Dendritic cell treated with granulocyte-macrophage colony-stimulating factor and Interleukin-4, amounts not matched to agents 40 ng/mL and 50 ng/mL, for 4 days (primary cell): ENCODE measurements around the gene YBEY.
A peak's percentile ranks its signal among the peaks of the same experiment; 100 is the strongest.
"Not testable (repeated sequence)": the region's sequence is repeated elsewhere in the genome, so short reads cannot be mapped to it uniquely, and the experiment has no call there.

Source experiments
- H3K27ac Mint-ChIP-seq: one replicate; pipeline ENCODE4 v1.8.0; 2022; ENCODE audit warnings: mild to moderate bottlenecking, mixed read lengths
- H3K27me3 Mint-ChIP-seq: one replicate; pipeline ENCODE4 v1.8.0; 2022; ENCODE audit warnings: mild to moderate bottlenecking, mixed read lengths
- H3K36me3 Mint-ChIP-seq: one replicate; pipeline ENCODE4 v1.8.0; 2022; ENCODE audit warnings: low read depth, mixed read lengths
- H3K4me1 Mint-ChIP-seq: one replicate; pipeline ENCODE4 v1.8.0; 2022; ENCODE audit warnings: low read depth, mixed read lengths
- H3K4me3 Mint-ChIP-seq: one replicate; pipeline ENCODE4 v1.8.0; 2022; ENCODE audit warnings: mild to moderate bottlenecking, moderate library complexity, mixed read lengths
- H3K9me3 Mint-ChIP-seq: one replicate; pipeline ENCODE4 v1.8.0; 2022; ENCODE audit warnings: mixed read lengths
- intact Hi-C: fragments of 100-400 bp; cut with micrococcal nuclease; formaldehyde crosslinking; loops from one replicate; pipeline ENCODE4 v1.15.0; 2022

The YBEY gene

DNA sequence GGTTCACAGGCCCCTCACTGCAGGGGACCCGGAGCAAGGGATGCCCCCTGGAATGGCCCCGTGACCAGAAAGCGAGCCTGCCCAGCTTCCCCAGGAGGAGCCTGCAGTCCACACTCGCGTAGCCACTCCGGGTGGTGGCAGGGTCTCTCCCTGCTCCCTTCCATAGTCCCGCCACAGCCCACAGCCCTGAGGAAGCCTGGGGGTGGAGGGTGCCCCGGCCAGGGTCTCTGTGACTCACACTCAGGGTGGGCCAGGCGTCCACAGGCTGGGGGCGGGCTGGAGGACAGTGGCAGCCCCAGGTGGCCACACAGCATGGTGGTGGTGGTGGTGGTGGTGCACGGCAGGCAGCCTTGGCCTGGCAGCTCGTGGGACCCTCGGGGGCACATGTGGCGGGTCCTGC is 15.6 kb downstream of the YBEY start:
- Mint-ChIP-seq H3K27me3 (peaks cover 21% of the 10 kb centered on the region), H3K36me3 (peaks cover 18% of the 10 kb centered on the region), H3K4me1 (peaks cover 10% of the 10 kb centered on the region), H3K9me3 (no peaks in the 10 kb centered on the region), H3K27ac (no peak overlapping the region), H3K4me3 (no peak overlapping the region)
- intact Hi-C loops: no loop called here

DNA sequence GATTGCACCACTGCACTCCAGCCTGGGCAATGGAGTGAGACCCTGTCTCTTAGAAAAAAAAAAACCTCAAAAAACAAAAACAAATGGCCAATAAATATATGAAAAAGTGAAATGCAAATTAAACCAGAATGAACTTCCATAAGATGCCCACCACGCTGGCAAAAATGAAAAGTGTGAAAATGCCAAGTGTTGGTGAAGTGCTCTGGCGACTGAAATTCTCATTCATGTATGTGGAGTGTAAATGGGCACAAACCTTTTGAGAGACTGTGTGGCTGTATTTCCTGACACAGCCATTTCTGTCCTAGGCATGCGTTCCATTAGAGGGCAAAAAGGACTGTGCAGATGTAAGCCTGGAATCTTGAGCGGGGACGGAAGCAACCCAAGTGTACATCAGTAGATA is 18.3 kb downstream of the YBEY start:
- intact Hi-C loops: no loop called here
- Mint-ChIP-seq H3K4me3 (no peak overlapping the region), H3K27me3 (no peaks in the 10 kb centered on the region), H3K9me3 (no peaks in the 10 kb centered on the region), H3K27ac (no peak overlapping the region), H3K4me1 (no peaks in the 10 kb centered on the region), H3K36me3 (peaks cover 21% of the 10 kb centered on the region)

GRCh38 chr21:46304955-46305354 is 18.8 kb downstream of the YBEY start:
- no peak overlapping the region for H3K27ac Mint-ChIP-seq
- H3K4me1 Mint-ChIP-seq: no peaks in the 10 kb centered on the region
- H3K27me3 Mint-ChIP-seq: no peaks in the 10 kb centered on the region
- intact Hi-C loops: no loop called here
- H3K4me3 Mint-ChIP-seq: no peak overlapping the region
- H3K36me3 Mint-ChIP-seq: peaks cover 21% of the 10 kb centered on the region
- H3K9me3 Mint-ChIP-seq: no peaks in the 10 kb centered on the region

DNA sequence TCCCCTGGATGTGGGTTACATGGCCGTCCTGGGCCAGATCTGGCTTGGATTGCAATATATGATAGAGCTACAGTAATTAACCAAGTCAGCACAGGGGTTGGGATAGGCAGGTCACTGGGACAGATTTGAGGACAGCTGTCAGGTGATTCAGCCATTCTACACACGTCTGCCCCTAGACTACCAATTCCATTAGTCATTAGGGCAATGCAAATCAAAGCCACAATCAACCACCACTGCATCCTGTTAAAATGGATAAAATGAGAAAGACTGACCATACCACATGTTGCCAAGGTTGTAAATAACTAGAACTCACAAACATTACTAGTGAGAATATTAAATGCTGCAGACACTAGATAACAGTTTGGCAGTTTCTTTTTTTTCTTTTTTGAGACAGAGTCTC is 21.5 kb downstream of the YBEY start:
- H3K27ac Mint-ChIP-seq: no peak overlapping the region
- peaks cover 21% of the 10 kb centered on the region for H3K36me3 Mint-ChIP-seq
- H3K9me3 Mint-ChIP-seq: no peaks in the 10 kb centered on the region
- H3K4me1 Mint-ChIP-seq: no peaks in the 10 kb centered on the region
- intact Hi-C loops: no loop called here
- no peaks in the 10 kb centered on the region for H3K27me3 Mint-ChIP-seq
- H3K4me3 Mint-ChIP-seq: no peak overlapping the region

- no peaks in the 10 kb centered on the region for H3K4me1 Mint-ChIP-seq
- no peak overlapping the region for H3K4me3 Mint-ChIP-seq
- no peaks in the 10 kb centered on the region for H3K9me3 Mint-ChIP-seq
- H3K27ac Mint-ChIP-seq: no peak overlapping the region
- intact Hi-C loops: no loop called here
- no peaks in the 10 kb centered on the region for H3K27me3 Mint-ChIP-seq
- peaks cover 21% of the 10 kb centered on the region for H3K36me3 Mint-ChIP-seq
Observed at GRCh38 chr21:46308431-46308830, 22.3 kb downstream of the YBEY start.

DNA sequence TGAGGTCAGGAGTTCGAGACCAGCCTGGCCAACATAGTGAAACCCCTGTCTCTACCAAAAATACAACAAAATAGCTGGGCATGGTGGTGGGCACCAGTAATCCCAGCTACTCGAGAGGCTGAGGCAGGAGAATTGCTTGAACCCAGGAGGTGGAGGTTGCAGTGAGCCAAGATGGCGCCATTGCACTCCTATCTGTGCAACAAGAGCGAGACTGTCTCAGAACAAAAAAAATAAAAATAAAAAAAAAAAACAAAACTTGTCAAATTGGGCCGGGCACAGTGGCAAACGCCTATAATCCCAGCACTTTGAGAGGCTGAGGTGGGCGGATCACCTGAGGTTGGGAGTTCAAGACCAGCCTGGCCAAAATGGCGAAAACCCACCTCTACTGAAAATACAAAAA is 24.1 kb downstream of the YBEY start:
- intact Hi-C loops, H3K9me3 Mint-ChIP-seq, H3K27me3 Mint-ChIP-seq, H3K36me3 Mint-ChIP-seq, H3K4me3 Mint-ChIP-seq, H3K27ac Mint-ChIP-seq, H3K4me1 Mint-ChIP-seq: not testable (repeated sequence)

- H3K9me3 Mint-ChIP-seq: no peaks in the 10 kb centered on the region
- no peaks in the 10 kb centered on the region for H3K4me1 Mint-ChIP-seq
- no peak overlapping the region for H3K27ac Mint-ChIP-seq
- H3K4me3 Mint-ChIP-seq: no peak overlapping the region
- intact Hi-C loops: no loop called here
- no peaks in the 10 kb centered on the region for H3K27me3 Mint-ChIP-seq
- peaks cover 7% of the 10 kb centered on the region for H3K36me3 Mint-ChIP-seq
Observed at GRCh38 chr21:46311568-46311967, 25.4 kb downstream of the YBEY start.

DNA sequence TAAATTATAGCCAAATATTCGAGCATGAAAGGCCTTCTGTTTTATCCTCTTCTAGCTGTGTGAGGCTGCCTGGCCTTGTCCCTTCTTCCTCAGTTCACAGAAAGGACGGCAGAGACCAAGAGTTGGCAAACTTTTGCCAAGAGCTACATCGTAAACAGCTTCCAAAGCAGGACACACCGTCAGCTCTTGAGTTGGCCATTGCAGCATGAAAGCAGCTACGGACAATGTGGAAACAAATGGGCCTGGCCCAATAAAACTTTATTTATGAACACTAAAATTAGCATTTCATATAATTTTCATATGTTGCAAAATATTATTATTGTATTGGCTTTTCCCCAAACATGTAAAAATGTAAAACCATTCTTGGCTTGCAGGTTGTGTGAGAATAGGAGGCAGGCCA is 26.8 kb downstream of the YBEY start:
- H3K27me3 Mint-ChIP-seq: no peaks in the 10 kb centered on the region
- no peak overlapping the region for H3K4me3 Mint-ChIP-seq
- H3K4me1 Mint-ChIP-seq: no peaks in the 10 kb centered on the region
- H3K27ac Mint-ChIP-seq: no peak overlapping the region
- H3K9me3 Mint-ChIP-seq: no peaks in the 10 kb centered on the region
- intact Hi-C loops: no loop called here
- peaks cover 7% of the 10 kb centered on the region for H3K36me3 Mint-ChIP-seq

DNA sequence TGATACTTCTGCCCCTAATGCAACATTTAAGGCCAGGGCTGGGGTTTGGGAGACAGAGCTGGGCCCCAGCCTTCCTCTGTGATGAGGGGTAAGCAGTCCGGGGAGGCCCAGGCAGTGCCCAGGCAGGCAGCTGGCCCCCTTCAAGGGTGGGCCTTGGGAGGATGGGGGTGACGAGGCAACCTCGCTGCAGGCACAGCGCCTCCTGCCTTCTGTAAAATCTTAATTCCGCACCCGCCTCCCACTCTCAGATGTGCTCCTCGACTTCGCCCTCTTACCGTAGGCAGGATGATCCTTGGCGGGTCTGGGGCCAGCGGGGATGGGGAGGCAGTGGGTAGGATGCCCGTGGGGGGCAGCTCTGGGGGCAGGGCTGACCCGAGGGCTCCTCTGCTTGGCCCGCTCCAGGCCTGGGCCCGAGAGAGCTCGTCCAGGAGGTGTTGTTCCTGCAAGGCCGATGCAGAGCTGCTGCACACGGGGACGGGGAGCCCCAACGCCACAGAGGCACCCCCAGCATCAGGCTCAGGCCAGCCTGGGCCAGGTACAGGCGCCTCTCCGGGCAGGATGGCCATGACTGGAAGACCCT is 28.4 kb downstream of the YBEY start:
- intact Hi-C loops: no loop called here
- Mint-ChIP-seq H3K4me1 (peaks cover 6% of the 10 kb centered on the region), H3K27ac (no peak overlapping the region), H3K27me3 (no peaks in the 10 kb centered on the region), H3K9me3 (no peaks in the 10 kb centered on the region), H3K36me3 (no peaks in the 10 kb centered on the region), H3K4me3 (no peak overlapping the region)

- Mint-ChIP-seq H3K36me3 (no peaks in the 10 kb centered on the region), H3K27ac (no peak overlapping the region), H3K27me3 (no peaks in the 10 kb centered on the region), H3K4me3 (no peak overlapping the region), H3K4me1 (peaks cover 15% of the 10 kb centered on the region), H3K9me3 (no peaks in the 10 kb centered on the region)
- intact Hi-C loops: no loop called here
Observed at GRCh38 chr21:46316708-46317324, 30.7 kb downstream of the YBEY start.

GRCh38 chr21:46317710-46318463 is 31.7 kb downstream of the YBEY start:
- intact Hi-C loops: no loop called here
- no peaks in the 10 kb centered on the region for H3K9me3 Mint-ChIP-seq
- peaks cover 26% of the 10 kb centered on the region for H3K4me1 Mint-ChIP-seq
- H3K27me3 Mint-ChIP-seq: no peaks in the 10 kb centered on the region
- no peaks in the 10 kb centered on the region for H3K36me3 Mint-ChIP-seq
- no peak overlapping the region for H3K4me3 Mint-ChIP-seq
- peak overlapping the region; percentile 37 for H3K27ac Mint-ChIP-seq

DNA sequence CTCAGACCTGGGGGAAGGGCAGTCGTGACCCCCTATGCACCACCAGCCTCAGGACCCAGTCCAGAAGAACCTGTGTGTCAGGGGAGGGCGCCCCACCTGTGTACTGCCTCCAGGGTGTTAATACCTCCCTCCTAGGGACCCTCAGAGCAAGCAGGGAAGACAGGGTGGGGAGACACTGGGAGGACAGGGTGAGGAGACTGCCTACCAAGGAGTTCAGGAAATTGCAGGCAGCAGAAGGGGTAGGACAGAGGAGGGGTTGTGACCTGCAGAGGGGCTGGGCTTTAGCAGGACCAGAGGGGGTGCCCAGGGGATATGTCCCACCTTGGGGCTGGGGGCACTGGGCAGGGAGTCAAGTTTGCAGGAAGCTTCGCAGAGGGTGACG is 32.3 kb downstream of the YBEY start:
- no peak overlapping the region for H3K4me3 Mint-ChIP-seq
- H3K27ac Mint-ChIP-seq: peak overlapping the region; percentile 37
- intact Hi-C loops: no loop called here
- H3K36me3 Mint-ChIP-seq: no peaks in the 10 kb centered on the region
- H3K27me3 Mint-ChIP-seq: no peaks in the 10 kb centered on the region
- H3K4me1 Mint-ChIP-seq: peaks cover 31% of the 10 kb centered on the region
- no peaks in the 10 kb centered on the region for H3K9me3 Mint-ChIP-seq

DNA sequence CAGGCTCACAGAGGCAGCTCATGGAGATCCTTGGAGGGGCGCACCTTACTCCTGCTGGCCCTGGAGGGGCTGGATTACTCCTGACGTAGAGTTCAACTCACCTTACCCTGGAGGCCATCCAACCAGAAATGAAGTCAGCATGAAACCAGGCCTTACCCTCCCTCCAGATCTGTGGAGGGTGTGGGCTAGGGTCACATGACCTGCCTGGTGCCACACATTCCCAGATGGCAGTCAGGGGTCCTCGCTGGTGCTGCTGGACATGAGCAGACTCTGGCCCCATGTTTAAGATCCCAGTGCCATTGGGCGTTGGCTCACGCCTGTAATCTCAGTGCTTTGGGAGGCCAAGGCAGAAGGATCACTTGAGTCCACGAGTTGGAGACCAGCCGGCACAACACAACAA is 33.0 kb downstream of the YBEY start:
- peaks cover 31% of the 10 kb centered on the region for H3K4me1 Mint-ChIP-seq
- H3K27me3 Mint-ChIP-seq: no peaks in the 10 kb centered on the region

DNA sequence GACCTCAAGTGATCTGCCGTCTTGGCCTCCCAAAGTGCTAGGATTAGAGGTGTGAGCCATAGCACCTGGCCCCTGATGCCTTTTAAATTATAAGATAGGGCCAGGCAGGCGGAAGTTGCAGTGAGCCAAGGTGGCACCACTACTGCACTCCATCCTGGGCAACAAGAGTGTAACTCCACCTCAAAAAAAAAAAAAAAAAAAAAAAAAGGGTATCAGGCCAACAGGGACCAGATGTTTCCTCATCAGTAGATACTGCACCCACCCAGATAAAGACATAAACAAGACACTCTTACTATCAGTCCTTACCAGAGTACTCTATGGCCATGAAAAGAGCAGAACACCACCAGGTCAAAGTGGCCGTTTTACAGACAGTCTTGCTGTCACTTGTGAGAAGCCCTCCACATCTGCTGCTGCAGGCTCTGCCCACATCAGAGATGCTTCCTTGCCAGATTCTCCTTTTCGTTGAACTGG is 34.2 kb downstream of the YBEY start:
- intact Hi-C loops: no loop called here
- Mint-ChIP-seq H3K9me3 (no peaks in the 10 kb centered on the region), H3K4me3 (no peak overlapping the region), H3K36me3 (peaks cover 6% of the 10 kb centered on the region), H3K4me1 (peaks cover 32% of the 10 kb centered on the region), H3K27ac (no peak overlapping the region), H3K27me3 (no peaks in the 10 kb centered on the region)

More for the DNA sequence above, 33.0 kb downstream of the YBEY start:
- Mint-ChIP-seq H3K27ac (peak overlapping the region; percentile 37), H3K9me3 (no peaks in the 10 kb centered on the region), H3K36me3 (peaks cover 5% of the 10 kb centered on the region), H3K4me3 (no peak overlapping the region)
- intact Hi-C loops: no loop called here
